ENCODE measurements around the gene NOXRED1. TPM values are rescaled to one million over a fixed set of nuclear protein-coding genes. Genes with fewer than 3 reads are reported as not detected.
A peak's percentile ranks its signal among the peaks of the same experiment; 100 is the strongest.

Gene NOXRED1
- total and polyA plus RNA-seq, 10 of the 15 experiments (the other 5 are each of a cell fraction or from before 2014, with no cell fraction given): 0.06 to 0.62 (median 0.14) TPM

GRCh38 chr14:77409131-77409533, 14.2 kb downstream of the NOXRED1 start:
- no peaks in the 10 kb centered on the region for H4K20me1 ChIP-seq (ENCODE audit: control insufficient read depth, insufficient read depth)
- H2AFZ ChIP-seq (ENCODE audit: control insufficient read depth, low read depth, low read length): no peak overlapping the region
- DNase-seq (ENCODE audit: low read depth, low spot score): no peak
- FAIRE-seq: no peak
- ChIA-PET CTCF (interaction anchor here (1.2 kb wide), 1 partner anchor 40 kb away, joined by 3 read pairs; no protein-coding TSS in a partner anchor), RAD21 (ENCODE audit: unreplicated experiment) (no interaction called here), POLR2A (no interaction called here), SMC1A (ENCODE audit: uncharacterized antibody, unreplicated experiment) (interaction anchor here (0.7 kb wide), 1 partner anchor 93 kb away, joined by 3 read pairs; no protein-coding TSS in a partner anchor)
- H3K9me3 ChIP-seq (replicated peaks; ENCODE audit: control insufficient read depth, insufficient read depth, low read length): no peaks in the 10 kb centered on the region
- in situ Hi-C loops (cut with MboI) (no loop called here), intact Hi-C loops (cut with micrococcal nuclease; ENCODE audit: unreplicated experiment) (no loop called here)
- 52% methylated on average over 3 of the region's 3 CpGs for WGBS (ENCODE audit: insufficient coverage, insufficient replicate concordance, low lambda C conversion rate, missing lambda C conversion rate)
- no peak overlapping the region for H3K27ac ChIP-seq (ENCODE audit: control insufficient read depth, insufficient read depth)
- peak; percentile 73 for ATAC-seq
- no peak overlapping the region for H3K9ac ChIP-seq (ENCODE audit: control insufficient read depth, insufficient read depth, low read length)
- H3K4me3 ChIP-seq: no peak overlapping the region
- BruUV-seq (replicated peaks): no TSS peak
- no peaks in the 10 kb centered on the region for H3K79me2 ChIP-seq (ENCODE audit: control insufficient read depth, insufficient read depth, low read length)
- no peaks in the 10 kb centered on the region for H3K27me3 ChIP-seq (replicated peaks in 1 of 2; ENCODE audit: control insufficient read depth in 2 of 2, insufficient read depth in 2 of 2, low read length in 1 of 2)
- TF ChIP-seq YY1 (IDR thresholded peaks at IDR 0.05; ENCODE audit: low read depth, low read length) (0 out of 2 replicates have a peak, but pooled peaks have one; percentile 19), CHD4 (IDR thresholded peaks at IDR 0.05) (no peak), CTCF (IDR thresholded peaks at IDR 0.05 in 2 of 3, conservative IDR thresholded peaks at IDR 0.05 in 1 of 3; ENCODE audit: control insufficient read depth in 2 of 3, extremely low read depth in 1 of 3, insufficient read depth in 1 of 3, low read depth in 3 of 3, low read length in 3 of 3) (peak in 1 of 3 experiments; percentile 35; a peak in 1 of 6 replicates), SRF (IDR thresholded peaks at IDR 0.05; ENCODE audit: low read depth in 2 of 2, low read length in 2 of 2) (no peak)
- H3K36me3 ChIP-seq (ENCODE audit: control insufficient read depth in 2 of 2, insufficient read depth in 2 of 2, low read length in 1 of 2): no peaks in the 10 kb centered on the region
- no peak overlapping the region for H3K4me2 ChIP-seq (ENCODE audit: control insufficient read depth, insufficient read depth)
- H3K4me1 ChIP-seq (ENCODE audit: control insufficient read depth, insufficient read depth, low read length): no peaks in the 10 kb centered on the region; the same call in 1 of the 2 replicates

GRCh38 chr14:77407158-77407557, 16.2 kb downstream of the NOXRED1 start:
- ChIA-PET RAD21 (ENCODE audit: unreplicated experiment) (interaction anchor here (0.7 to 1.7 kb wide), 4 partner anchors 30 to 1543 kb away, joined by 3 to 12 read pairs (median 3); partner anchors contain the start of genes SAMD15 and TMED8), SMC1A (ENCODE audit: uncharacterized antibody, unreplicated experiment) (interaction anchor here (0.9 to 1.8 kb wide), 4 partner anchors 44 to 186 kb away, joined by 3 to 5 read pairs (median 3); no protein-coding TSS in a partner anchor), CTCF (interaction anchor here (0.8 to 1.6 kb wide), 4 partner anchors 9 to 697 kb away, joined by 3 to 4 read pairs (median 4); no protein-coding TSS in a partner anchor), POLR2A (interaction anchor here (0.6 kb wide), 1 partner anchor 18 kb away, joined by 5 read pairs; no protein-coding TSS in a partner anchor)
- no peaks in the 10 kb centered on the region; the same call in 1 of the 2 replicates for H3K4me1 ChIP-seq (ENCODE audit: control insufficient read depth, insufficient read depth, low read length)
- H3K4me3 ChIP-seq: no peak overlapping the region
- FAIRE-seq (no peak), DNase-seq (ENCODE audit: low read depth, low spot score) (no peak), ATAC-seq (no peak)
- 76% methylated on average over 2 of the region's 2 CpGs for WGBS (ENCODE audit: insufficient coverage, insufficient replicate concordance, low lambda C conversion rate, missing lambda C conversion rate)
- H3K27ac ChIP-seq (ENCODE audit: control insufficient read depth, insufficient read depth): no peak overlapping the region
- no peak overlapping the region for H3K9ac ChIP-seq (ENCODE audit: control insufficient read depth, insufficient read depth, low read length)
- no TSS peak for BruUV-seq (replicated peaks)
- H3K27me3 ChIP-seq (replicated peaks in 1 of 2; ENCODE audit: control insufficient read depth in 2 of 2, insufficient read depth in 2 of 2, low read length in 1 of 2): no peaks in the 10 kb centered on the region
- in situ Hi-C loops (cut with MboI): no loop called here
- H2AFZ ChIP-seq (ENCODE audit: control insufficient read depth, low read depth, low read length): no peak overlapping the region; the same call in 1 of the 2 replicates
- no peaks in the 10 kb centered on the region for H4K20me1 ChIP-seq (ENCODE audit: control insufficient read depth, insufficient read depth)
- no peaks in the 10 kb centered on the region for H3K36me3 ChIP-seq (ENCODE audit: control insufficient read depth in 2 of 2, insufficient read depth in 2 of 2, low read length in 1 of 2)
- no peak overlapping the region for H3K4me2 ChIP-seq (ENCODE audit: control insufficient read depth, insufficient read depth)
- H3K79me2 ChIP-seq (ENCODE audit: control insufficient read depth, insufficient read depth, low read length): no peaks in the 10 kb centered on the region
- no peaks in the 10 kb centered on the region for H3K9me3 ChIP-seq (replicated peaks; ENCODE audit: control insufficient read depth, insufficient read depth, low read length)
- intact Hi-C loops (cut with micrococcal nuclease; ENCODE audit: unreplicated experiment): no loop called here
- TF ChIP-seq SRF (IDR thresholded peaks at IDR 0.05; ENCODE audit: low read depth in 2 of 2, low read length in 2 of 2) (no peak), ZBTB11 (CRISPR knock-in tag; IDR thresholded peaks at IDR 0.05) (no peak), YBX1 (IDR thresholded peaks at IDR 0.05) (no peak), ZNF24 (IDR thresholded peaks at IDR 0.05) (no peak), JUND (IDR thresholded peaks at IDR 0.05; ENCODE audit: low read depth, low read length) (no peak), SREBF1 (IDR thresholded peaks at IDR 0.05; ENCODE audit: low read length) (no peak), IRF3 (IDR thresholded peaks at IDR 0.05) (no peak), SMC3 (IDR thresholded peaks at IDR 0.05; ENCODE audit: borderline replicate concordance, low read length) (no peak)

Data from GM12878 (cell line).